ENCODE measurements around the gene SLC23A1. TPM values are rescaled to one million over a fixed set of nuclear protein-coding genes. Genes with fewer than 3 reads are reported as not detected.

Gene SLC23A1
- total RNA-seq (2014; rRNA removed; shearing (Covaris generic)): not detected in 2 replicates

- H3K4me3 ChIP-seq: no peak within 1 kb of the TSS
- H3K4me1 ChIP-seq (replicated peaks): peaks cover 10% of the 10 kb centered on the region
- H3K27ac ChIP-seq: no peak within 1 kb of the TSS
- H3K9me3 ChIP-seq (replicated peaks): no peaks in the 10 kb centered on the region; the same call in 1 of the 2 replicates
- H3K36me3 ChIP-seq: no peaks in the 10 kb centered on the region
- no peaks in the 10 kb centered on the region for H3K27me3 ChIP-seq (replicated peaks)
- no peak for DNase-seq (ENCODE audit: low read depth in 1 of 2, low spot score in 2 of 2)
Observed at GRCh38 chr5:139383275-139383992, at the start of gene SLC23A1. Gene SLC23A1 (minus strand): TSS chr5:139383297. CDS start chr5:139383253, 44 bp downstream.

GRCh38 chr5:139431706-139432105 lies 48.6 kb upstream of the SLC23A1 start:
- Histone ChIP-seq H3K27ac (no peak overlapping the region), H3K4me1 (replicated peaks) (no peaks in the 10 kb centered on the region), H3K4me3 (no peak overlapping the region), H3K27me3 (replicated peaks) (no peaks in the 10 kb centered on the region), H3K36me3 (peaks cover 3% of the 10 kb centered on the region), H3K9me3 (replicated peaks) (no peaks in the 10 kb centered on the region)
- DNase-seq (ENCODE audit: low read depth in 1 of 2, low spot score in 2 of 2): no peak

- Histone ChIP-seq H3K27ac (no peak overlapping the region), H3K4me1 (replicated peaks) (no peaks in the 10 kb centered on the region), H3K4me3 (no peak overlapping the region), H3K9me3 (replicated peaks) (no peaks in the 10 kb centered on the region), H3K27me3 (replicated peaks) (no peaks in the 10 kb centered on the region), H3K36me3 (peaks cover 6% of the 10 kb centered on the region; the same call in 1 of the 2 replicates)
- DNase-seq (ENCODE audit: low read depth in 1 of 2, low spot score in 2 of 2): no peak
Observed at GRCh38 chr5:139430015-139430414, 46.9 kb upstream of the SLC23A1 start.

GRCh38 chr5:139426203-139426885 lies 43.2 kb upstream of the SLC23A1 start:
- H3K27ac ChIP-seq: no peak overlapping the region
- DNase-seq (ENCODE audit: low read depth in 1 of 2, low spot score in 2 of 2): no peak
- no peaks in the 10 kb centered on the region for H3K27me3 ChIP-seq (replicated peaks)
- peaks cover 6% of the 10 kb centered on the region; the same call in 1 of the 2 replicates for H3K36me3 ChIP-seq
- no peaks in the 10 kb centered on the region for H3K4me1 ChIP-seq (replicated peaks)
- no peak overlapping the region for H3K4me3 ChIP-seq
- H3K9me3 ChIP-seq (replicated peaks): no peaks in the 10 kb centered on the region

- no peak overlapping the region for H3K4me3 ChIP-seq
- DNase-seq (ENCODE audit: low read depth in 1 of 2, low spot score in 2 of 2): no peak
- H3K4me1 ChIP-seq (replicated peaks): no peaks in the 10 kb centered on the region
- no peaks in the 10 kb centered on the region for H3K9me3 ChIP-seq (replicated peaks)
- H3K27ac ChIP-seq: no peak overlapping the region
- H3K27me3 ChIP-seq (replicated peaks): no peaks in the 10 kb centered on the region
- H3K36me3 ChIP-seq: peaks cover 8% of the 10 kb centered on the region
Observed at GRCh38 chr5:139425497-139425896, 42.4 kb upstream of the SLC23A1 start.

GRCh38 chr5:139422307-139422893 lies 39.3 kb upstream of the SLC23A1 start:
- Histone ChIP-seq H3K27ac (no peak overlapping the region), H3K4me1 (replicated peaks) (no peaks in the 10 kb centered on the region), H3K9me3 (replicated peaks) (no peaks in the 10 kb centered on the region), H3K4me3 (no peak overlapping the region), H3K27me3 (replicated peaks) (no peaks in the 10 kb centered on the region), H3K36me3 (peaks cover 18% of the 10 kb centered on the region)
- peak; percentile 59 to 69 for DNase-seq (ENCODE audit: low read depth in 1 of 2, low spot score in 2 of 2)

- H3K36me3 ChIP-seq: peaks cover 19% of the 10 kb centered on the region
- H3K27ac ChIP-seq: no peak overlapping the region
- H3K27me3 ChIP-seq (replicated peaks): no peaks in the 10 kb centered on the region
- no peaks in the 10 kb centered on the region for H3K9me3 ChIP-seq (replicated peaks)
- H3K4me3 ChIP-seq: no peak overlapping the region
- H3K4me1 ChIP-seq (replicated peaks): no peaks in the 10 kb centered on the region; the same call in 1 of the 2 replicates
- no peak for DNase-seq (ENCODE audit: low read depth in 1 of 2, low spot score in 2 of 2)
Observed at GRCh38 chr5:139419226-139420192, 36.4 kb upstream of the SLC23A1 start.

GRCh38 chr5:139418793-139419192 lies 35.7 kb upstream of the SLC23A1 start:
- no peaks in the 10 kb centered on the region for H3K9me3 ChIP-seq (replicated peaks)
- peaks cover 19% of the 10 kb centered on the region for H3K36me3 ChIP-seq
- no peaks in the 10 kb centered on the region; the same call in 1 of the 2 replicates for H3K4me1 ChIP-seq (replicated peaks)
- H3K4me3 ChIP-seq: no peak overlapping the region
- DNase-seq (ENCODE audit: low read depth in 1 of 2, low spot score in 2 of 2): no peak
- H3K27me3 ChIP-seq (replicated peaks): no peaks in the 10 kb centered on the region
- no peak overlapping the region for H3K27ac ChIP-seq

GRCh38 chr5:139417214-139417613 lies 34.1 kb upstream of the SLC23A1 start:
- Histone ChIP-seq H3K27ac (no peak overlapping the region), H3K27me3 (replicated peaks) (no peaks in the 10 kb centered on the region), H3K4me3 (no peak overlapping the region), H3K36me3 (peaks cover 19% of the 10 kb centered on the region), H3K9me3 (replicated peaks) (no peaks in the 10 kb centered on the region), H3K4me1 (replicated peaks) (no peaks in the 10 kb centered on the region; the same call in 1 of the 2 replicates)
- no peak for DNase-seq (ENCODE audit: low read depth in 1 of 2, low spot score in 2 of 2)

- H3K36me3 ChIP-seq: peaks cover 19% of the 10 kb centered on the region
- no peak for DNase-seq (ENCODE audit: low read depth in 1 of 2, low spot score in 2 of 2)
- H3K4me1 ChIP-seq (replicated peaks): no peaks in the 10 kb centered on the region; the same call in 1 of the 2 replicates
- H3K9me3 ChIP-seq (replicated peaks): no peaks in the 10 kb centered on the region
- no peaks in the 10 kb centered on the region for H3K27me3 ChIP-seq (replicated peaks)
- no peak overlapping the region for H3K27ac ChIP-seq
- H3K4me3 ChIP-seq: no peak overlapping the region
Observed at GRCh38 chr5:139416651-139417050, 33.6 kb upstream of the SLC23A1 start.

GRCh38 chr5:139415869-139416268 lies 32.8 kb upstream of the SLC23A1 start:
- no peaks in the 10 kb centered on the region for H3K27me3 ChIP-seq (replicated peaks)
- H3K4me3 ChIP-seq: no peak overlapping the region
- peaks cover 19% of the 10 kb centered on the region for H3K36me3 ChIP-seq
- no peaks in the 10 kb centered on the region; the same call in 1 of the 2 replicates for H3K4me1 ChIP-seq (replicated peaks)
- H3K27ac ChIP-seq: no peak overlapping the region
- DNase-seq (ENCODE audit: low read depth in 1 of 2, low spot score in 2 of 2): no peak
- H3K9me3 ChIP-seq (replicated peaks): no peaks in the 10 kb centered on the region

GRCh38 chr5:139415221-139415861 lies 32.2 kb upstream of the SLC23A1 start:
- H3K36me3 ChIP-seq: peaks cover 16% of the 10 kb centered on the region
- H3K4me3 ChIP-seq: no peak overlapping the region
- no peak overlapping the region for H3K27ac ChIP-seq
- H3K27me3 ChIP-seq (replicated peaks): no peaks in the 10 kb centered on the region
- H3K4me1 ChIP-seq (replicated peaks): no peaks in the 10 kb centered on the region; the same call in 1 of the 2 replicates
- no peaks in the 10 kb centered on the region for H3K9me3 ChIP-seq (replicated peaks)
- no peak for DNase-seq (ENCODE audit: low read depth in 1 of 2, low spot score in 2 of 2)
